Mammary microvascular endothelial cell (primary cell): ENCODE measurements around the gene SLC35D1. TPM values are rescaled to one million over a fixed set of nuclear protein-coding genes. Genes with fewer than 3 reads are reported as not detected.

ENCODE experiments used
- total RNA-seq: library from RNA; depleted of rRNA; stranded (reverse); fragments of >200 nt; gene quantifications from 2 replicates; pipeline ENCODE4 v1.2.3, GENCODE V29; 2015

Gene SLC35D1
- 3.3 and 4.3 TPM in 2 replicates for total RNA-seq

GRCh38 chr1:67053785-67054772 lies at the start of gene SLC35D1:
Gene SLC35D1, minus strand, starts transcription at chr1:67054148. Its CDS starts 135 bp downstream, at chr1:67054013.

Other genes with a start within 250 kb of the SLC35D1 start
- gene DNAI4, start 129.3 kb downstream of the SLC35D1 start, total RNA-seq = 0.20 and 1.3 TPM in 2 replicates
- 20.2 and 20.3 TPM in 2 replicates for gene MIER1, start 129.2 kb downstream of the SLC35D1 start, total RNA-seq
- gene C1orf141, start 80.8 kb upstream of the SLC35D1 start, total RNA-seq = not detected in 2 replicates
- not detected in 2 replicates for gene IL23R, start 112.3 kb upstream of the SLC35D1 start, total RNA-seq